HepG2 (cell line): ENCODE measurements around the gene XG.

ENCODE experiments used
- CHD2 ChIP-seq: IDR thresholded peaks from 2 replicates; pipeline ENCODE4 v1.6.1; 2011; ENCODE audit warnings: low read depth, low read length, improper control_type of control experiment
- CTCF ChIP-seq: sonication (generic); formaldehyde crosslinking; IDR thresholded peaks from 2 replicates; pipeline ENCODE4 v1.5.0; 2020; ENCODE audit warnings: mild to moderate bottlenecking, missing genetic modification reagents, moderate library complexity
- MAZ ChIP-seq, 2 experiments: sonication (generic) in 1 of 2; formaldehyde crosslinking in 1 of 2; IDR thresholded peaks; 2 replicates each; pipeline versions ENCODE4 v1.5.0 to v1.6.1; 2012 to 2020; ENCODE audit warnings: low read depth in 2 of 2, mild to moderate bottlenecking in 2 of 2, borderline replicate concordance in 1 of 2, improper control_type of control experiment in 1 of 2, low read length in 1 of 2, missing genetic modification reagents in 1 of 2, moderate library complexity in 1 of 2
- NR1H2 ChIP-seq: sonication (generic); formaldehyde crosslinking; IDR thresholded peaks from 2 replicates; pipeline ENCODE4 v1.8.1; 2022; ENCODE audit warnings: low read depth, missing genetic modification reagents, borderline replicate concordance
- POLR2AphosphoS5 ChIP-seq: IDR thresholded peaks from 2 replicates; pipeline ENCODE4 v1.6.1; 2012; ENCODE audit warnings: low read depth, low read length
- TBP ChIP-seq: sonication (generic); formaldehyde crosslinking; IDR thresholded peaks from 2 replicates; pipeline ENCODE4 v1.5.0; 2020; ENCODE audit warnings: missing genetic modification reagents
- ZFX ChIP-seq: sonication (generic); formaldehyde crosslinking; IDR thresholded peaks from 2 replicates; pipeline ENCODE4 v1.4.0; 2020; ENCODE audit warnings: mild to moderate bottlenecking, low read depth, missing genetic modification reagents, moderate library complexity
- ZNF225 ChIP-seq: sonication (generic); formaldehyde crosslinking; IDR thresholded peaks from 2 replicates; pipeline ENCODE4 v1.4.0; 2020; ENCODE audit warnings: mild to moderate bottlenecking, missing genetic modification reagents
- ZNF234 ChIP-seq: sonication (generic); formaldehyde crosslinking; conservative IDR thresholded peaks from 2 replicates; pipeline ENCODE4 v1.5.1; 2020; ENCODE audit warnings: mild to moderate bottlenecking, missing genetic modification reagents
- ZNF235 ChIP-seq: sonication (generic); formaldehyde crosslinking; IDR thresholded peaks from 2 replicates; pipeline ENCODE4 v1.8.1; 2023; ENCODE audit warnings: mild to moderate bottlenecking, missing genetic modification reagents, borderline replicate concordance

GRCh38 chrX:2735270-2735669, 16.6 kb upstream of the XG start:
- no peak for TF ChIP-seq CTCF (CRISPR knock-in tag)
- no peak for TF ChIP-seq ZNF235 (CRISPR knock-in tag)
- no peak for TF ChIP-seq ZNF234 (CRISPR knock-in tag)
- TF ChIP-seq POLR2AphosphoS5, result no peak
- TF ChIP-seq ZFX (CRISPR knock-in tag), result no peak
- TF ChIP-seq TBP (CRISPR knock-in tag), result no peak
- TF ChIP-seq CHD2, result no peak
- no peak for TF ChIP-seq MAZ (IDR thresholded peaks at IDR 0.05; ENCODE audit: borderline replicate concordance, low read depth, low read length)
- TF ChIP-seq MAZ (CRISPR knock-in tag; IDR thresholded peaks at IDR 0.05; ENCODE audit: low read depth), result no peak
- no peak for TF ChIP-seq NR1H2 (CRISPR knock-in tag)
- TF ChIP-seq ZNF225 (CRISPR knock-in tag), result no peak
